ENCODE measurements around the gene FSTL4.

- no peak for TF ChIP-seq CTCF (IDR thresholded peaks at IDR 0.05)
- TF ChIP-seq POLR2AphosphoS5 (IDR thresholded peaks at IDR 0.05): no peak
- TF ChIP-seq POLR2A (IDR thresholded peaks at IDR 0.05): no peak
Observed at GRCh38 chr5:133426264-133426663, 186.1 kb downstream of the FSTL4 start.

All from upper lobe of left lung (tissue), 4 donors.